Dedifferentiated amniotic fluid mesenchymal stem cell (primary cell): Measurements from ENCODE around the gene CALHM1.
"Not testable (repeated sequence)": the region's sequence is repeated elsewhere in the genome, so short reads cannot be mapped to it uniquely, and the experiment has no call there.

Source experiments
- DNase-seq: peaks from one replicate; pipeline ENCODE4 v3.0.0-alpha.2; 2016; ENCODE audit errors: extremely low spot score

Gene CALHM1

GRCh38 chr10:103486635-103487409 is 28.1 kb upstream of the CALHM1 start:
- not testable (repeated sequence) for DNase-seq

DNA sequence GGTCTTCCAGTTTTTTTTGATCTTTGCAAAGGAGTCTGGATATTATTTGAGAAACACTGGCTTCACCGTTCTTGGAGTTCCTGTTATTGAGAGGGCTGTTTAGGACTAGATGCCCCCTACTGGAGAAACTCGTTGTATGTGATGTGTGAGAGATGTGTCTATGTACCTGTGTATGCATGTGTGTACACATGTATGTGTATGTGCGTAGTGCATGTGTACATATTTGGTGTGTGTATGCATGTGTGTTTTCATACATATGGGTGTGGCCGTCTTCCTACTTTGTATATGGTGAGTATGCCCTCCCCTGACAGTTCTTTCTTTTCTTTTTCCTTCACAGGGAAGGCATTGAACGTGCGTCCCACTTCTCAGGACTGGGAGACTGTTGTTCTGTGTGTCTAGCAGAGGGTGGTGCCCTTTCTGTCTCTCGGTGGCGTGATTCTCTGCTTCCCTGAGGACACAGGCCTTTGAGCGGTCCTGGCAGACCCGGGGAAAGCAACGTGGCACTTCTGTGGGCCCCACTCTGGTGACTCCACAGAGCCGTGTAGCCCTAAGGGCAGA is 23.4 kb upstream of the CALHM1 start:
- peak; percentile 51 for DNase-seq

GRCh38 chr10:103480521-103480920 is 21.8 kb upstream of the CALHM1 start:
- no peak for DNase-seq

GRCh38 chr10:103479135-103479534 is 20.4 kb upstream of the CALHM1 start, which contains the start of gene CALHM3:
CALHM3 (minus strand) TSS chr10:103479240; CDS start chr10:103479032, 208 bp downstream.
- DNase-seq: no peak

DNA sequence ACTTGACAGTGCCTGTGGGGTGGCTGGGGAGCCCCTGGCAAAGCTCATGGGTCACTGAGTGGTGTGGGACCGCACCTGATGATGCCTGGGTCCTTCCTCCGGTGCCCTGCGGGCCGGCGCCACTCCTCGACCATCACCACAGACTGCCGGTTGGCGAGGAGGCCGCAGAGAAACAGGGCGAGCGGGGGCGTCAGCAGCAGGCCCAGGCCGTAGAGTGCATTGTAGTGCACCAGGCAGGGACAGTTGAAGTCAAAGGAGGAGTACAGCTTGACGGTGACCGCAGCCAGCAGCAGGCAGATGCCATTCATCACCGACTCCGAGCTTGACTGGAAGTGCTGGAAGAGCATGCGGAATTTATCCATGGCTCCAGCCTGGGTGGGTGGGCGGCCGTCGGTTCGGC is 20.0 kb upstream of the CALHM1 start:
- DNase-seq: no peak

DNA sequence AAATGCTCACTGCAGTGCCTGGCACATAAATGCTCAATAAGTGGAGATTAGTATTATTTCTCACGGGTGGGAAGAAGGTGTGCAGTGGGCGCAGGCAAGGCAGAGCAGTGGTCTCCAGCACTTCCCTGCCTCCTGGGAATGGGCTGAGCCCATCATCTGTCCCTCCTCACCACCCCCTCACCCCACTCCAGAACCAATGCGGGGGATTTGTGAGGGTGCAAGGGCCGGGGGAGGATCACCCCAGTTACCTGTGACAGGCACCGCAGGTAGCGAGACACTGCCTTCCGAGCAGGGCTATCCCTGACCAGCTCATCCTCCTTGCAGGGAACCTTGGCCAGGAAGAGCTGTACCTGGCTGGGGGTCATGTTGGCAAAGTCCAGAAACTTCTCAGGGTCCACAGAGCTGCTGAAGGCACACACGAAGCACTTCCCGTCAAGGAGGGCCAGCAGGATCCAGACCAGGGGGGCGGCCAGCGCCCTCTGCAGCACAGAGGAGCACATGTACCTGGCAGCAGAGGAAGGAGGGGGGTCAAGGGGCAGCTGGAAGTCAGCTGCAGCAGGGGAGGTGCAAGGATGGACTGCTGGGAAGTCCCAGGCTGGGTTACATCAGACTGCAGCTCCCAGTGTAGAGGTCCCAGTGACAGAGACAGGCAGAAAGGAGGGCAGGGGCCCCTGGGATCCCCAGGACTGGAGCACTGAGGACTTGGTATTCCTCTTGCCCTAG is 17.5 kb upstream of the CALHM1 start:
- DNase-seq: no peak

DNA sequence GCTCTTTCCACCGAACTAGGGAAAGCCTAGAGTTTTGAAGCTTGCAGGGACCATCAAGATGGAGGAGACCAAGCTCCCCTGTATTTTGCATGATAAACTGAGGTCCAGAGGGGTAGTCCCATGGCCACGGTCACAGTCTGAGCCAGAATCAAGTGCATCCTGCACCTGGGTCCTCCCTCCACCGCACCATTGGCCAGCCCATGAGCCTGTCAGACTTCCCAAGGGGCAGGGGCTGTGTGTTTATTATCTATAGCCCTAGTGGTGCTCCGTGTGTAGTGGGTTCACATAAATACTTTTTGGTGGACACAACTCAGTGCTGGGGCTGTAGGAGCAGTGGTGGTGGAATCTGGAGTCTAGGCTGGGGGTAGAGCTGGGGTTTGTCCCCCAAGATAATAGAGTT is 16.7 kb upstream of the CALHM1 start:
- no peak for DNase-seq

DNA sequence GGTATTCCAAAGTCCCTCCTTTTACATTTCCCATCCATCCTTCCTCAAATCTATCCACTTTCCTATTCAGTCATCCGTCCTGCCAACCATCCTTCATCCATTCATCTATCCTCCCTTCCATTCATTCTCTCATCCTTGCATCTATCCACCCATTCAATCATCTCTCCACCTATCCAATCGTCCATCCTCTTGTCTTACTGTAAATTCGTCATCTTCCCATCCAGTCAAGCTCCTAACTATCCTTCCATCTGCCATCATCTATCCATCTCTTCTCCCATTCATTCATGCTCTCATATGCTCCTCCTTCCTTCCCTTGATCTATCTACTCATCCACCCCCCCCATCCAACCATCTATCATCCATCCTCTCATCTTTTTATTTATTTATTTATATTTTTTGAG is 15.4 kb upstream of the CALHM1 start:
- no peak for DNase-seq

DNA sequence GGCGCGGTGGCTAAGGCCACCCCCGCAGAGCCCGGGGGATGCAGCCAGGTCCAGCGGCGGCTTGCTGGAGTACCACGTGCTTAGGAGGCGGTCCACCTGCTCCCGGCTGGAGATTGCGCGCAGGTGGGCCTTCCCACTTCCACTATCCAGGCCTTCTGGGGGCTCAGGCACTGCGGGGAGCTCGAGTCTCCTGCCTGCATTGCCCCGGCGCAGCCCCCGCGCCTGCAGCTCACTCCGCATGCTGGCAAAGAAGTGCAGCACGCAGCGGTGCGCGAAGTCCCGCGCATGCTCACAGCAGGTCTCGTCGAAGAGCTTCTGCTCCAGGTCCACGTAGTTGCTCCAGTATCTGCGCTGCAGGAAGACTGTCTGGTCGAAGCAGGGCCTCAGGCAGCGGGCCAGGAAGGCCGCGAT is 14.6 kb upstream of the CALHM1 start:
- no peak for DNase-seq

DNA sequence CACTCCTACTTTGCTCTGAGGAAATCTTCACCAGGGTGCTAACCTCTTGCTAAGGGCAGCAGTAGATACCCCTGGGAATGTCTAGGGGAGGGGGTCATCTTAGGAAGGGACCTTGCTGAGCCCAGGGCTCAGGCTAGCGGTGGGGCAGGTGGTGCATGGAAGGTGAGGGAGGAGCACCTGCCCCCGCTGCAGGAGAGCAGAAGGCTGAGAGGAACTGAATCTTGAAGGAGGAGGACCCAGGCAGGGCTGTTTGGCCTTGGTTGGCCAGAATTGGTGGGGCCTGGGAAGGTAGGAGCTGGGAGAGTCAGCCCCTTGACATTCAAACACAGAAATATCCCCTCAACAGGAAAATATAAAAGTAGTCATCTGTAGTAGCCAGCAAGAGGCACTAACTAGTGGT is 13.3 kb upstream of the CALHM1 start:
- no peak for DNase-seq

DNA sequence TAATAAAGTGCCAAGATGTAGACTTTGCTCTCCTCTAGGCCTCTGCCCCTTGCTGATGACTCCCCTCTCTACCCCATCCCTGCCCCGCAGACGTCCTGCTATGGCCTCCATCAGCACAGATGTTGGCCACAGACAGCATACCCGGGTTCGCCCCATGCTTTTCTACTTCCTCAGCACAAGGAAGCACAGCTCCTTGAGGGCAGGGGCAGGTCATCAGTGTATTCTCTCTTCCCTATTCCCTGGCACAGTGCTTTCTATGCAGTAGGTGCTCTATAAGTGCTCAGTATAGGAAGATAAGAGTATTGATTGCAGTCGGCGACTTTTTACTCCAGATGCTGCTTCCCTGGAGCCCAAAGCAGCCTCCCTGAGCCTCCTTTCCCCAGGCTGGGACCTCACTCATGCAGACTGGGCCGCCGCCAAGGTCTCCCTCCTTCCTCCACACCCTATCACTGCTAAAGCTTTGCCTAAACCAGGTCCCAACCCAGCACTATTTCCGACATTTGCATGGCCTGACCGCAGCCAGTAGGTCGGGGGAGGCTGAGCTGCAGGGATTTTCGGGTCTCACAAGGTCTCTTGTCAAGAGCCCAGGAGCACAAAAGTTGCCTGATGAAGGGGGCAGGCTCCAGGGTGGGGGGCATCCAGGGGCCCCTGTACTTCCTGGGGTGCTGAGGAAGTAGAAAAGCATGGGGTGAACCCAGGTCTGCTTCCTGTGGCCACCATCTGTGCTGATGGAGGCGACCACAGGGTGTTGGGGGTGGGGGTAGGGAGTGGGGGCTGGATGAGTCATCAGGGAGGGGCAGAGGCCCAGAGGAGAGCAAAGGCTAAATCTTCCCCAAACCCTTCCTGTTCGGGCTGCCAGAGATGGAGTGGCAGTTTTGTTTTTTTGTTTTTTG is 12.3 kb upstream of the CALHM1 start:
- DNase-seq: no peak

- no peak for DNase-seq
Measured at GRCh38 chr10:103469201-103469600, 10.5 kb upstream of the CALHM1 start.

GRCh38 chr10:103467406-103467805 is 8.7 kb upstream of the CALHM1 start:
- DNase-seq: no peak

GRCh38 chr10:103466734-103467133 is 8.0 kb upstream of the CALHM1 start:
- no peak for DNase-seq

- no peak for DNase-seq
Measured at GRCh38 chr10:103465411-103466179, 6.9 kb upstream of the CALHM1 start.

DNA sequence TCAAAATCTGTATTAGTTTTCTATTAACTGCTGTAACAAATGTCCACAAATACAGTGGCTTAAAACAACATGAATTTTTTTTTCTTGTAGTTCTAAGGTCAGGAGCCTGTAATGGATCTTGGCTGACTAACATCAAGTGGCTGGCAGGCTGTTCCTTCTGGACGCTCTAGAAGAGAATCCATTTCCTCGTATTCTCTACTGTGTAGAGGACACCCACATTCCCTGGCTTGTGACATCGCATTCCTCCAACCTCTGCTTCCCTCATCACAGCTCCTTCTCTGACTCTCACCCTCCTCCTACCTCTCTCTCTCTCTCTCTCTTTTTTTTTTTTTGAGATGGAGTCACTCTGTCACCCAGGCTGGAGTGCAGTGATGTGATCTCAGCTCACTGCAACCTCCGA is 4.8 kb upstream of the CALHM1 start:
- no peak for DNase-seq

DNA sequence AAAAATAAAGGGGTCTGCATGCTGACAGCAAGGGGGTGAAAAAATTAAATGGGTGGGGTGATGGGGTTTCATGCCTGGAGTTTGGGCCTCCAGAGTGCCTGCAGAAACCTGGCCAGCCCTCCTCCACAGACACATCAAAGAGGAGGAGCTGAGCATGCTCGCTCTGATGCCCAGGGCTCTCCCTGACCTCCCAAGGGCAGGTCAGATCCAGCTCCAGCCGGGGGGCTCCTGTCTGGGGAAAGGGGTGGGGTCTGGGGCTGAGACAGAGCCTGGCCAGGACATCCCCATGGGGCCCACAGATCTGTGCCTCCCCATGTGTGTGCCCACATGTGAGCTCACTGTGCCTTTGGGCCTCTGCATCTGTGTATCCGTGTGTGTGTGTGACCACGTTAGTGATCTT is 915 bp upstream of the CALHM1 start:
- no peak for DNase-seq

GRCh38 chr10:103457896-103458583 is 660 bp downstream of the CALHM1 start:
- no peak for DNase-seq

DNA sequence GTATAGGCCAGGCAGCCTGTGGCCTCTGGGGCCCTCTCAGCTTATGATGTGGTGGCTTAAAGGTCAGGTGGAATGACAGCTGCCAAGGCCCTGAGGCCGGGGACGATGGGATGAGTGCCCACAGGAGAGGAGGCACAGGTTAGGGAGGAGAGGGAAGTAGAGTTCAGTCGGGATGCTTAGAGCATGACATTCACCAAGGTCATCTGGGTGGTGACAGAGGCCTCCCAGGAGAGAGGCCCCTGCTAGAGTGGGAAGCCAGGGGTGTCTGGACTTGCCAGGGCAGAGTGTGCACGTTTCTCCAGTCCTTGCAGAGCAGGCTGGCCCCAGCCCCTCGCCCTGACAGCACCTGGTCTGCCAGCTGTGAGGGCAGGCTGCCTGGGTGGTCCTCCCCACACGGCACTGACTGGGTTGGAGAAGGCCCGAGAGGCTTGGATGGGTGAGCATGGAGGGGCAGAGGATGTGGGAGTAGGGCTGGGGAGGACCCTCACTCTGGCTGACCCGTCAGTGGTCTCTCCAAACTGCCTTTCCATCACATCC is 1.5 kb downstream of the CALHM1 start:
- no peak for DNase-seq

DNA sequence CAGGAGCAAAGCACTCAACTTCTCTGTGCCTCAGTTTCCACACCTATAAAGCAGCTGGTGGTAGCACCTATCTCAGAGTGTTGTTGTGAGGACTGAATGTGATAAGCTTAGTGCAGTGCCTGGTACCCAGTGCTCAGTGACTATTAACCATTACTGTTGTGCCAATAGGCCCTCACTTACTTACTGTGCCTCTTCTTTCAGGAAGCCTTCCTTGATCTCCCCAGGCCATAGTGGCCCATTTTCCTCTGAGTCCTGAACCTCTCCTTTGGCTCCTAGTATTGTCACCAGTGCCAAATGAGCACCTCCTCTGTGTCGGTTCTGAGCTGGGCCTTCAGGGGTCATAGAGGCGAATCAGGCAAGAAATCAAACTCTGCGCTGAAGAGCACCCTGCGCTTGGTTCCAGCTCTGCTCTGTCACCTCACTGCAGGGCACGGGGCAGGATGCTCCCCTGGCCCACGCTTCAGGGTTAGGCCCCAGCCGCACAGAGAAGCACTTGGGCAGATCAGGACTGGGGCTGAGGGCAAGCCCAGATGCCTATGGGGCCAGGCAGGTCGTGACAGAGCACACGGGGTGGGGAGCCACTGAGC is 2.5 kb downstream of the CALHM1 start:
- DNase-seq: no peak
